ENCODE measurements around the gene ARHGEF37. TPM values are rescaled to one million over a fixed set of nuclear protein-coding genes. Genes with fewer than 3 reads are reported as not detected.

Gene ARHGEF37
- total RNA-seq, 1 experiment from 2014 or later: 0.42 TPM

DNA sequence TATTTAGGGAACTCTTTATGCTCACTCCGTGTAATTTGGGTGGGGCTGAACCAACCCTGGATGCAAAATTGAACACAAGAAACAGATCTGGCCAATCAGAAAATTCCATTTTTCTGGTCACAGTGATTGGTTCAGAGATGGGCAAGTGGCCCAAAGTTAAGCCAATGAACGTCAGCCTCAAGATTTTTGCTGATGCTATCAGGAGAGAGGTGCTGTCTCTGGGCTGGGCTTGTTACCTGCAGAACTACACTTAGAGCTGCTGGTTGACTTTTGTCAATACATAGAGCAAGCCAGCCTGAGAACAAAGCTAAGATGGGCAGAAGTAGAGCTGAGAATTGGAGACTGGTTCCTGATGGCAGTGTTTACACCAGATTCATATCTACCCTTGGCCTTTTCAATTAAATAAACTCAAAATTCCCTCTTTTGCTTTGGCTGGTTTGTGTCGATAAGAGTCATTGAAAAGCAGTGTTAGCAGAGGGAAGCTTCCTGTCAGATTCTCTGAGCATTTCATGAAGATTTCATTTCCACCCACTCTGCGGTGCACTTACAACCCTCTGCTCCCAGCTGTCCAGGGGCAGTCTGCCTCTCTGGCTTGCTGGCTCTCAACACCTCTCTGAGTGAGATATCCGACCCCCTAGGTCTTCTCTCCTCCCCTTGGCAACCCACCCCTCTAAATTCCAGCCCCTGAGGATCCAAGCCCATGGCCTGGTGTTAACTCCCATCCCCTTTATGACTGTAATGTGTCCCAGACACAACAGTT is 84.3 kb downstream of the ARHGEF37 start:
- no peak overlapping the region for H2BK20ac ChIP-seq (ENCODE audit: low read depth, low read length, poor library complexity, severe bottlenecking)
- no peak for DNase-seq
- H2BK12ac ChIP-seq (ENCODE audit: insufficient read length, low read depth, low read length): no peak overlapping the region
- no peak overlapping the region for H3K23ac ChIP-seq (ENCODE audit: insufficient read length, low read depth, low read length)
- peaks cover 10 to 16% of the 10 kb centered on the region in 2 experiments for H3K9me3 Mint-ChIP-seq
- H2BK15ac ChIP-seq (ENCODE audit: low read depth, low read length): no peak overlapping the region
- no peaks in the 10 kb centered on the region for H3K79me1 ChIP-seq (ENCODE audit: insufficient read depth, low read depth, low read length, poor library complexity, severe bottlenecking)
- no peak overlapping the region for H4K5ac ChIP-seq (ENCODE audit: insufficient read length, low read depth, low read length)
- H3K18ac ChIP-seq (ENCODE audit: insufficient read length, low read depth, low read length): no peak overlapping the region
- no peak overlapping the region for H3K27ac ChIP-seq (ENCODE audit: insufficient read length, low read depth, low read length)
- H3K56ac ChIP-seq (ENCODE audit: insufficient read length, low read depth, low read length): no peak overlapping the region
- no peaks in the 10 kb centered on the region for H3K4me1 ChIP-seq (ENCODE audit: insufficient read depth, low read length)
- no peak overlapping the region; a peak in 1 of 5 replicates for H3K4me3 Mint-ChIP-seq
- no peaks in the 10 kb centered on the region for H4K20me1 ChIP-seq (ENCODE audit: control insufficient read depth, insufficient read depth, insufficient read length)
- H3K4me1 Mint-ChIP-seq: peaks cover 0 to 3% of the 10 kb centered on the region in 2 experiments; a peak in 1 of 4 replicates
- H3K4ac ChIP-seq (ENCODE audit: low read depth, low read length): no peak overlapping the region
- no peak overlapping the region for H2AK5ac ChIP-seq (ENCODE audit: insufficient read length, low read length)
- no peak overlapping the region for H3K9ac ChIP-seq (ENCODE audit: extremely low read depth, insufficient read length, low read length)
- no peaks in the 10 kb centered on the region for H3K79me2 ChIP-seq (ENCODE audit: insufficient read depth, low read length)
- H3T11ph ChIP-seq (ENCODE audit: low read length): no peak overlapping the region
- no peak overlapping the region for H2BK120ac ChIP-seq (ENCODE audit: low read depth, low read length, poor library complexity, severe bottlenecking)
- H3K27me3 Mint-ChIP-seq (ENCODE audit: low read depth): peaks cover 3% of the 10 kb centered on the region
- H3K23me2 ChIP-seq (ENCODE audit: insufficient read length, low read depth, low read length, poor library complexity, severe bottlenecking): no peaks in the 10 kb centered on the region
- no peak overlapping the region for H2AFZ ChIP-seq (ENCODE audit: low read length)
- no peak overlapping the region for H3K14ac ChIP-seq (ENCODE audit: insufficient read depth, low read length)
- H3K9me3 ChIP-seq (ENCODE audit: control insufficient read depth, low read depth, low read length): no peaks in the 10 kb centered on the region
- no peak overlapping the region for H4K91ac ChIP-seq (ENCODE audit: insufficient read length, low read depth, low read length)
- no peak overlapping the region for H2BK5ac ChIP-seq (ENCODE audit: insufficient read length, low read length)
- no peaks in the 10 kb centered on the region for H3K27me3 ChIP-seq (ENCODE audit: insufficient read depth, low read length)
- H3K27ac Mint-ChIP-seq: no peak overlapping the region
- no peak overlapping the region for H3K4me2 ChIP-seq (ENCODE audit: insufficient read depth, insufficient read length, low read length)
- no CpG with 5 or more reads among the region's 5 CpGs for WGBS (ENCODE audit: extremely low coverage, insufficient read length, low lambda C conversion rate)
- no peak overlapping the region for H4K8ac ChIP-seq (replicated peaks; ENCODE audit: insufficient read length, low read depth, low read length)
- TF ChIP-seq CTCF (conservative IDR thresholded peaks at IDR 0.05): no peak
- H3K36me3 Mint-ChIP-seq (ENCODE audit: insufficient read depth in 1 of 3, low read depth in 3 of 3): peaks cover 0 to 5% (median 0%) of the 10 kb centered on the region in 3 experiments; a peak in 1 of 7 replicates
